HepG2 (cell line): Measurements from ENCODE around the gene PTPRD. TPM values are rescaled to one million over a fixed set of nuclear protein-coding genes. Genes with fewer than 3 reads are reported as not detected.
A peak's percentile ranks its signal among the peaks of the same experiment; 100 is the strongest.

Source experiments
- ATAC-seq: fragments of 200-7000 bp; cut with Tn5 transposase; 3 replicates; pipeline ENCODE4 v1.9.1; 2020; ENCODE audit warnings: mild to moderate bottlenecking, moderate library complexity
- BruUV-seq: library from RNA; stranded (reverse); fragments of 400-500 nt; replicated peaks from 2 replicates; lab custom pipeline; 2021; lab: Mats Ljungman, UMichigan
- CTCF ChIA-PET: fragments of 300-600 bp; formaldehyde crosslinking; extraction: SDS; loops from one replicate; lab custom pipeline; 2021; ENCODE audit warnings: low total read pairs, inconsistent platforms, low intra/inter-chr PET ratio; lab: Yijun Ruan, JAX
- POLR2A ChIA-PET: fragments of 350-600 bp; sonication (Branson Sonifier 250); formaldehyde crosslinking; loops from one replicate; lab custom pipeline; 2020; ENCODE audit warnings: antibody characterized with exemption, inconsistent platforms; lab: Yijun Ruan, JAX
- DNase-seq: peaks from one replicate; pipeline ENCODE4 v3.0.0-alpha.2; 2015; ENCODE audit warnings: low spot score
- FAIRE-seq: peaks from 3 replicates; lab custom pipeline; 2011; peaks lifted over from hg19 to GRCh38; lab: Jason Lieb, UNC
- H2AFZ ChIP-seq: one replicate; pipeline ENCODE4 v1.6.1; 2011; ENCODE audit warnings: low read length, inconsistent platforms
- H3K27ac ChIP-seq: fragments of 300-600 bp; 3 replicates; pipeline ENCODE4 v1.8.0; 2011; ENCODE audit warnings: mixed run types, mild to moderate bottlenecking, mixed read lengths, low read length, inconsistent platforms; ENCODE audit not compliant: insufficient read depth; ENCODE audit errors: extremely low read length
- H3K27me3 ChIP-seq, 2 experiments: fragments of 200-600 bp in 1 of 2; 2 replicates in 1 of 2; 3 replicates in 1 of 2; pipeline versions ENCODE4 v1.6.0 to v1.8.0; 2011; ENCODE audit warnings: low read length in 2 of 2, mild to moderate bottlenecking in 2 of 2, moderate library complexity in 2 of 2, inconsistent platforms in 1 of 2; ENCODE audit not compliant: insufficient read depth in 2 of 2, control insufficient read depth in 1 of 2
- H3K36me3 ChIP-seq, 2 experiments: fragments of 200-600 bp in 1 of 2; replicated peaks in 1 of 2; 2 replicates in 1 of 2; 3 replicates in 1 of 2; pipeline versions ENCODE4 v1.5.1 to v1.8.0; 2011; ENCODE audit warnings: low read length in 2 of 2, inconsistent platforms in 1 of 2; ENCODE audit not compliant: insufficient read depth in 2 of 2, control insufficient read depth in 1 of 2
- H3K4me1 ChIP-seq: 2 replicates; pipeline ENCODE4 v1.5.1; 2012; ENCODE audit warnings: low read length, inconsistent platforms; ENCODE audit not compliant: insufficient read depth
- H3K4me2 ChIP-seq: 2 replicates; pipeline ENCODE4 v1.6.0; 2011; ENCODE audit warnings: low read depth, low read length, inconsistent platforms
- H3K4me3 ChIP-seq, 3 experiments: fragments of 200-600 bp in 1 of 3; sonication (generic), shearing (Covaris generic) in 1 of 3; replicated peaks in 1 of 3; 2 replicates each; pipeline ENCODE4 v1.5.1; 2011 to 2016; ENCODE audit warnings: low read length in 3 of 3, inconsistent platforms in 2 of 3, low read depth in 2 of 3, mild to moderate bottlenecking in 2 of 3, control low read depth in 1 of 3, mixed read lengths in 1 of 3; ENCODE audit not compliant: insufficient read depth in 1 of 3
- H3K79me2 ChIP-seq: one replicate; pipeline ENCODE4 v1.6.1; 2011; ENCODE audit warnings: low read length, inconsistent platforms; ENCODE audit not compliant: insufficient read depth
- H3K9ac ChIP-seq: 2 replicates; pipeline ENCODE4 v1.6.0; 2011; ENCODE audit warnings: mild to moderate bottlenecking, low read depth, low read length, inconsistent platforms; ENCODE audit not compliant: insufficient read depth
- H3K9me3 ChIP-seq: 2 replicates; pipeline ENCODE4 v1.5.1; 2012; ENCODE audit warnings: mild to moderate bottlenecking, low read length
- H4K20me1 ChIP-seq: 2 replicates; pipeline ENCODE4 v1.6.0; 2011; ENCODE audit warnings: inconsistent platforms, mild to moderate bottlenecking, low read length, moderate library complexity; ENCODE audit not compliant: insufficient read depth
- AGO2 ChIP-seq: fragments of 200-400 bp; formaldehyde crosslinking; optimal IDR thresholded peaks from 2 replicates; pipeline ENCODE3; 2017; ENCODE audit warnings: mild to moderate bottlenecking, low read depth, low read length, moderate library complexity
- CREB1 ChIP-seq, 2 experiments: fragments of 450-650 bp in 1 of 2; IDR thresholded peaks; 2 replicates each; pipeline ENCODE4 v1.6.1; 2016 to 2017; ENCODE audit warnings: control low read depth in 1 of 2, mild to moderate bottlenecking in 1 of 2, missing compliant biosample characterization in 1 of 2, missing genetic modification characterization in 1 of 2
- MAZ ChIP-seq, 2 experiments: sonication (generic) in 1 of 2; formaldehyde crosslinking in 1 of 2; IDR thresholded peaks; 2 replicates each; pipeline versions ENCODE4 v1.5.0 to v1.6.1; 2012 to 2020; ENCODE audit warnings: low read depth in 2 of 2, mild to moderate bottlenecking in 2 of 2, borderline replicate concordance in 1 of 2, improper control_type of control experiment in 1 of 2, low read length in 1 of 2, missing genetic modification reagents in 1 of 2, moderate library complexity in 1 of 2
- MTA1 ChIP-seq: sonication (generic); formaldehyde crosslinking; IDR thresholded peaks from 2 replicates; pipeline ENCODE4 v1.4.0; 2020; ENCODE audit warnings: missing genetic modification reagents, mild to moderate bottlenecking, borderline replicate concordance
- PATZ1 ChIP-seq: sonication (generic); formaldehyde crosslinking; IDR thresholded peaks from 2 replicates; pipeline ENCODE4 v1.4.0; 2020; ENCODE audit warnings: missing genetic modification reagents
- THAP11 ChIP-seq: IDR thresholded peaks from 2 replicates; pipeline ENCODE4 v1.6.1; 2016; ENCODE audit warnings: missing biosample characterization, missing genetic modification reagents
- TIGD3 ChIP-seq: sonication (generic); formaldehyde crosslinking; IDR thresholded peaks from 2 replicates; pipeline ENCODE4 v1.5.1; 2020; ENCODE audit warnings: mild to moderate bottlenecking, missing genetic modification reagents, borderline replicate concordance
- TSC22D2 ChIP-seq: sonication (generic); formaldehyde crosslinking; IDR thresholded peaks from 2 replicates; pipeline ENCODE4 v1.5.1; 2020; ENCODE audit warnings: missing genetic modification reagents, mild to moderate bottlenecking, borderline replicate concordance
- ZBTB20 ChIP-seq: sonication (generic); formaldehyde crosslinking; IDR thresholded peaks from 2 replicates; pipeline ENCODE4 v1.8.1; 2023; ENCODE audit warnings: missing genetic modification reagents, low read depth, mild to moderate bottlenecking, borderline replicate concordance
- ZNF207 ChIP-seq: fragments of 450-650 bp; IDR thresholded peaks from 2 replicates; pipeline ENCODE4 v1.6.1; 2016; ENCODE audit warnings: antibody characterized with exemption, borderline replicate concordance
- WGBS: methylation state at CpG from one replicate; pipeline ENCODE4 v1.1.6; 2017; ENCODE audit warnings: low lambda C conversion rate; 5-methylcytosine and 5-hydroxymethylcytosine counted together
- in situ Hi-C: cut with HindIII; loops from 2 replicates; pipeline ENCODE4 v1.10.0; 2017; ENCODE audit warnings: low pct_unique_long_range_greater_than_20kb; ENCODE audit not compliant: extremely low pct_ligation_motif_present
- intact Hi-C: fragments of 100-400 bp; cut with micrococcal nuclease; formaldehyde crosslinking; loops from one replicate; pipeline ENCODE4 v1.10.0; 2022; ENCODE audit not compliant: unreplicated experiment
- polyA plus RNA-seq, 8 experiments: library from polyadenylated mRNA; depleted of rRNA in 3 of 8; stranded (reverse) in 7 of 8; unstranded in 1 of 8; fragments of >200 nt; fragmentation: Illumina TruSeq in 4 of 8; extraction: Trizol in 4 of 8; gene quantifications; 2 replicates each; pipeline versions ENCODE4 v1.2.1 to v1.2.3, GENCODE V29; 2011 to 2016; ENCODE audit warnings: low read depth in 4 of 8, missing spikeins in 1 of 8, mixed read lengths in 1 of 8; ENCODE audit not compliant: insufficient read depth in 1 of 8
- total RNA-seq, 5 experiments: library from RNA; depleted of rRNA; stranded (reverse); fragments of >200 nt; fragmentation: Illumina TruSeq; extraction: Trizol; gene quantifications; 2 replicates each; pipeline ENCODE4 v1.2.3, GENCODE V29; 2016; ENCODE audit warnings: low read depth in 1 of 5
- TF ChIP-seq, protein P1 (sequence below): IDR thresholded peaks from 2 replicates; pipeline ENCODE4 v1.6.1; 2016; ENCODE audit warnings: control low read depth
- TF ChIP-seq, protein P2 (sequence below): sonication (generic); formaldehyde crosslinking; IDR thresholded peaks from 2 replicates; pipeline ENCODE4 v1.8.1; 2023; ENCODE audit warnings: missing genetic modification reagents, mild to moderate bottlenecking, borderline replicate concordance

The PTPRD gene
- total and polyA plus RNA-seq, 2 of the 13 experiments (the other 11 are each of a cell fraction or from before 2014, with no cell fraction given), result 0.05 TPM; not detected in 1

GRCh38 chr9:8940650-8941049, 1672.2 kb downstream of the PTPRD start:
- in situ Hi-C loops (no loop called here), intact Hi-C loops (no loop called here)
- Histone ChIP-seq H3K79me2 (no peaks in the 10 kb centered on the region), H3K4me1 (no peaks in the 10 kb centered on the region), H3K27me3 (no peaks in the 10 kb centered on the region), H3K4me3 (no peak overlapping the region), H3K4me2 (no peak overlapping the region), H4K20me1 (no peaks in the 10 kb centered on the region), H3K27ac (no peak overlapping the region), H2AFZ (no peak overlapping the region), H3K9me3 (no peaks in the 10 kb centered on the region), H3K9ac (no peak overlapping the region), H3K36me3 (no peaks in the 10 kb centered on the region)
- no peak for DNase-seq
- POLR2A ChIA-PET, result no interaction called here
- no peak for ATAC-seq
- CTCF ChIA-PET, result no interaction called here
- TF ChIP-seq CREB1 (IDR thresholded peaks at IDR 0.05) (peak; percentile 86), CREB1 (CRISPR knock-in tag; IDR thresholded peaks at IDR 0.05) (no peak), TIGD3 (no peak)
- BruUV-seq, result no TSS peak
- FAIRE-seq, result no peak

DNA sequence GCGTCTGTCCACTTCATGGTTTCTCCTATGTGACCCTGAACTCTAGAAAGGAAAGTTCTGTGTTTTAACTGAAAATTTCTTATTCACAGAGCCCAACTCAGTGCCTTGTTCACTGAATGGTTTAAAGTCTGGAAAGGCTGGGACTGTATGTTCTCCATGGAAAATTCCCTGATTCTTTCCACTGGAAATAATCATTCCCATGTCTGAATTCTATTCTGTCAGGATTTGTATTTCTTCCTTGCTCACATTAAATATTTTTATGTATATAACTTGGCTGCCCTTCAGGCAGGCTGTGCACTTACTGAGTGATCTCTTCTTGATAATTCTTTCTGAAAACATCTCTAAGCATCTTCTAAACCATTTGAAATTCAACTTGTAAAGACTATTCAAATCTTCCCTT, 1686.3 kb downstream of the PTPRD start:
- ATAC-seq (no peak), FAIRE-seq (no peak), DNase-seq (no peak)
- ChIA-PET CTCF (no interaction called here), POLR2A (no interaction called here)
- H3K4me1 ChIP-seq, result no peaks in the 10 kb centered on the region
- no peaks in the 10 kb centered on the region for H3K79me2 ChIP-seq
- 5% methylated on average over 1 of the region's 1 CpG for WGBS
- no peak overlapping the region for H3K4me2 ChIP-seq
- H3K9ac ChIP-seq, result no peak overlapping the region
- in situ Hi-C loops (no loop called here), intact Hi-C loops (no loop called here)
- no peaks in the 10 kb centered on the region for H3K27me3 ChIP-seq
- no peaks in the 10 kb centered on the region for H4K20me1 ChIP-seq
- H3K36me3 ChIP-seq, result no peaks in the 10 kb centered on the region
- H3K4me3 ChIP-seq, result no peak overlapping the region
- no peak overlapping the region for H3K27ac ChIP-seq
- no peaks in the 10 kb centered on the region for H3K9me3 ChIP-seq
- BruUV-seq, result no TSS peak
- no peak overlapping the region for H2AFZ ChIP-seq
- no peak for TF ChIP-seq TSC22D2 (CRISPR knock-in tag)
- no peak for TF ChIP-seq MTA1 (CRISPR knock-in tag)
- no peak for TF ChIP-seq ZNF207
- TF ChIP-seq THAP11 (CRISPR knock-in tag), result no peak
- TF ChIP-seq, protein P1, sequence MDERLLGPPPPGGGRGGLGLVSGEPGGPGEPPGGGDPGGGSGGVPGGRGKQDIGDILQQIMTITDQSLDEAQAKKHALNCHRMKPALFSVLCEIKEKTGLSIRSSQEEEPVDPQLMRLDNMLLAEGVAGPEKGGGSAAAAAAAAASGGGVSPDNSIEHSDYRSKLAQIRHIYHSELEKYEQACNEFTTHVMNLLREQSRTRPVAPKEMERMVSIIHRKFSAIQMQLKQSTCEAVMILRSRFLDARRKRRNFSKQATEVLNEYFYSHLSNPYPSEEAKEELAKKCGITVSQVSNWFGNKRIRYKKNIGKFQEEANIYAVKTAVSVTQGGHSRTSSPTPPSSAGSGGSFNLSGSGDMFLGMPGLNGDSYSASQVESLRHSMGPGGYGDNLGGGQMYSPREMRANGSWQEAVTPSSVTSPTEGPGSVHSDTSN, result no peak
- no peak for TF ChIP-seq PATZ1 (CRISPR knock-in tag)
- TF ChIP-seq AGO2, result no peak
- TF ChIP-seq MAZ (IDR thresholded peaks at IDR 0.05; ENCODE audit: borderline replicate concordance, low read depth, low read length), result no peak
- TF ChIP-seq MAZ (CRISPR knock-in tag; IDR thresholded peaks at IDR 0.05; ENCODE audit: low read depth), result no peak
- TF ChIP-seq, protein P2, sequence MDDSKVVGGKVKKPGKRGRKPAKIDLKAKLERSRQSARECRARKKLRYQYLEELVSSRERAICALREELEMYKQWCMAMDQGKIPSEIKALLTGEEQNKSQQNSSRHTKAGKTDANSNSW (CRISPR knock-in tag), result no peak
- no peak for TF ChIP-seq ZBTB20 (CRISPR knock-in tag)
